Measurements from ENCODE around the gene COL23A1.

The COL23A1 gene

DNA sequence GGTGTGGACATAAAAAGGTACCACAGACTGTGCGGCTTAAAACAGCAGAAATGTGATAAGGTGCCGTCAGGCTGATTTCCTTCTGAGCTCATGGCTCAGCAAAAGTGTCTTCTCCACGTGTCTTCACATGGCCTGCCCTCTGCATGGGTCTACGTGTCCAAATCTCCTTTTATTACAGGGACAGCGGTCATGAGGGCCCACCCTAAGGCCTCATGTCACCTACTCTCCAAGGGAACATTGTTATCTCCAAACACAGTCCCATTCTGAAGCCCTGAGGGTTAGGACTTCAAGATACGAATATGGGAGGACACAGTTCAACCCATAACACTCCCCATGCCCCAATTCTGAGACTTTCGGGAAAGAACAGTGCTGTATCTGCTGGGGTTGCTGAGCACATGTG, 35.2 kb downstream of the COL23A1 start:
- no peak for DNase-seq (ENCODE audit: low read depth in 2 of 2)

DNA sequence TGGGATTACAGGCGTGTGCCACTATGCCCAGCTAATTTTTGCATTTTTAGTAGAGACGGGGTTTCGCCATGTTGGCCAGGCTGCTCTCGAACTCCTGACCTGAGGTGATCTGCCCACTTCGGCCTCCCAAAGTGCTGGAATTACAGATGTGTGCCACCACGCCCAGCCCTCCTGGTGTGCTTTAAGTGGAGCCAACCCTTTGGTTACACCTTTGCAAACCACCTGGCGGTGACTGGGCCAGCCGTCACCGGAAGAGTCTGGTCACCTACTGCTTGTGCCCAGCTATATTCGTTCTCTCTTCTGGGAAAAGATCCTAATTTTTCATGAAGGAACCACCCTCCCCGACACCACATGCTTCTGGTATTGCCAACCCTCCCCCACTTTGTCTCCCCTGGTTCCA, 35.9 kb downstream of the COL23A1 start:
- DNase-seq (ENCODE audit: low read depth in 2 of 2): no peak

DNA sequence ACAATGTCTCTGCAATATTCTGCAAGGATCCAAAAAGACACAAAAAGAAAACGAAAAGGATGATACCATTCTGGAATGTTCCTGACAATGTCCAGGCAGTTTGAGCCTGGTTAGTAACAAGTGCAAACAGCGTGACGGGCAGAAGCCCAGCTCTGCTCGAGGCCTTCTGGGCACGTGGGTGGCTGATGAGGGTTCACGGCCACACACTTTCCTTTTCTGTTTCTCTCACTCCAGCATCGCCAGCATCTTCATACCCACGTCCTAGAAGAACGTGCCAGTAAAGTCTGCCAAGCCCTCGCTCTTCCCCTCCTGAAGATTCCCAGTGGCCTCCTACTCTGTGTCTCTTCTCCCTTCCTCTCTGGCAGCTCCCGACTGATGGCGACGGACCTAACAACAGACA, 36.7 kb downstream of the COL23A1 start:
- DNase-seq (ENCODE audit: low read depth in 2 of 2): no peak

DNA sequence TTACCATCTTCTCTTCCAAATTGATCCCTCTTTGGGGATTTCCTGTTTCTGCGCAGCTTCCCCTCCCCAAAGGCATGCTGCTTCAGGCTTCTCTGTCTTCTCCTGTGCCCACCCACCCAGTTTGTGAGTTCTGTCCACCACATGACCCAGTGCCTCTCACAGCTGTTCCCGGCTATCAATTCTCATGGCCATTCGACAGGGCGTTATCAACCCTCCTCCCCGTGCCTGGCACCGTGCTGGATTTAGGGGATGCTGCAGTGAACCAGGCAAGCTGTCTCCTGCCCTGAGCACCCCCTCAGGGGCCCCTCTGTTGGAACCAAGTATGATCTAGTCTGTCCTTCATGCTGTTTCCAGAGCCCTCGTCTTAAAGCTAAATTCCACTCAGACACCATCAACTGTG, 38.7 kb downstream of the COL23A1 start:
- DNase-seq (ENCODE audit: low read depth in 2 of 2): no peak

DNA sequence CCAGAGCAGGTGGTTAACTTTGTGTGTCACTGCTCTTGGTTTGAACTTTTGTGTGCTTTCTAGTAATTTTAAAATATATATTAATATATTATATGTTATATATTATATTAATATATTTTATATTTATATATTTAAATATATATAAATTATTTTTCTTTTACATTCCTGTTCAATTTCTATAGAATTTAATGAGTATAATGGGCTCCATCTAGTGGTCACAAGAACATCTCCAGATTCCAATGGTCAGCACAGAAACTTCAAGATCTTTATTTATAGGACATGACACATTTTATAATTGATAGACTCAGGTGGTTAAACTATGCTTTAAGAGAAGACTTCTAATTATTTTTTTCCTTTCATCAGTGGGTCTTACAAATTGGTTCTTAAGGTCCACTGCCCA, 39.1 kb downstream of the COL23A1 start:
- no peak for DNase-seq (ENCODE audit: low read depth in 2 of 2)

DNA sequence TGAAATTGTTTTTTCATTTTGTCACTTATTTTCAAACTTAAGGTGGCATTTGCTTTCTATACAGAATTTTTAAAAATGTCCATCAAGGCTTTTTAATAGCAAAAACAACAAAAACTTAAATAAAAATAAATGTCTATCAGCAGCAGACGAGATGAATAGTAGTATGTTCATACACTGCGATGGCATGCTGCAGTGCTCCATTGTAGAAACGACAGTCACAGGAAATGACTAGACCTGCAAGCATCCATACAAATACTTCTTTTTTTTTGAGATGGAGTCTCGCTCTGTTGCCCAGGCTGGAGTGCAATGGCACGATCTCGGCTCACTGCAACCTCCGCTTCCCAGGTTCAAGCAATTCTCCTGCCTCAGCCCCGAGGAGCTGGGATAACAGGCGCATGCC, 41.4 kb downstream of the COL23A1 start:
- DNase-seq (ENCODE audit: low read depth in 2 of 2): no peak

DNA sequence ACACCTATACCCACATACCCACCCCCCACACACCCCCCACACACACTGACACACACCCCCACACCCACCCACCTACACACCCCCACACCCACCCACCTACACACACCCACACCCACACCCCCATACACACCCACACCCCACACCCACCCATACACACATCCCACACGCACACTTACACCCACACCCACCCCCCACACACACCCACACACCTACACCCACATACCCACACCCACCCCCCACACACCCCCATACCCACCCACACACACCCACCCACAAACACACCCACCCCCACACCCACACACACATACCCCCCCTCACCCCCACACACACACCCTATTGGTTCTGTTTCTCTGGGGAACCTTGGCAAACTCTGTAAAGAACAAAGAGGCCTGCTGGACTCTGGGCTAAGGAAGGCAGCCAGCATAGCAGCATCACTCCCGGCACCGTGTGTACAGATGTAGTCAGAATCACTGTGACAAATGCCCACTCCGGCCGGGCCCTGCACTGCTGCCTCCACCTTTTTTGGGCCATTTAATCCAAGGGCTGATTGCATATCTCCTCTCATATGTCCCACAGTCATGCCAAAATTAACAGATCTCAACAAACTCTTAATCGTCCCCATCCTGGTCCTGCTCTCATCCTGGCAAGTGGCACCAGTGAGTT, 42.3 kb downstream of the COL23A1 start:
- DNase-seq (ENCODE audit: low read depth in 2 of 2): no peak

DNA sequence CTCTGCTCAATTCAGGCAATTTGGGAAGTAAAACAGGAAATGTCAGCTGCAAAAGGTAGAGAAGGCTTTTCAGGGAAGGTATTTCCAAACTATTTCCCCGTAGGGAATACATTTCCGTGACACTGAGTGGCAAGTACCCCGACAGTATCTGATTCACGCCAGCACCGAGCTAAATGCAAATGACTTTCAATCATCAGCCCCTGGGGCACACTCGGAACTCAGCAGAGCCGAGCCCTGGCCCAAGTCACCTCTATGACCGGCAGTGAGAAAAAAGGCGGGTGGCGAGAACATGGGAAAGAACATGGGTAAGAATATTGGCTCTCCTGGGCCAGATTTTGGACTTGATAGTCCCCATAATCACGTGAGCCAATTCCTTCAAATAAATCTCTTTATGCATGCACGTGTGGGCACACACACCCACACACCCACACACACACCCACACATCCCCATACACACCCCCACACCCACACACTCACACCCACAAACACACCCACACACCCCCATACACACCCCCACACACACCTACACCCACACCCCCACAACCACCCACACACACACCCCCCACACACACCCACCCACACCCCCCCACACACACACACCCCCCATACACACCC, 43.0 kb downstream of the COL23A1 start:
- DNase-seq (ENCODE audit: low read depth in 2 of 2): no peak

DNA sequence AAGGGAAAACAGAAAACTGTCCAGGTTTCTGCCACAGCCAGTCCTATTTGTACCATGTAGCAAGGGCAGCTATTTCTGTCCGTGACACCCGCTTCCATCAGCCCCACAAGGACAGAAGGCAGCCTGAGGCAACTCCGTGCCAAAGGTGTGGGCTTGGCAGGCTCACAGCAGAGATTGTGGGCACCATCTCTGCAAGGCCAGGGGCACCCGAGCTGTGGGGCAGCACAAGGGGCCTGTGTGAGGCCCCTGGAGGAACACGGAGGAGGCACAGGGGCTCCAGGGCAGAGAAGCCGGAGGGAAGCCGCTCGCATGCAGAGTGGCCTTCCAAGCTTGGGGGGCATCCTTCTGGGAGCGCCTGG, 43.5 kb downstream of the COL23A1 start:
- no peak for DNase-seq (ENCODE audit: low read depth in 2 of 2)

DNA sequence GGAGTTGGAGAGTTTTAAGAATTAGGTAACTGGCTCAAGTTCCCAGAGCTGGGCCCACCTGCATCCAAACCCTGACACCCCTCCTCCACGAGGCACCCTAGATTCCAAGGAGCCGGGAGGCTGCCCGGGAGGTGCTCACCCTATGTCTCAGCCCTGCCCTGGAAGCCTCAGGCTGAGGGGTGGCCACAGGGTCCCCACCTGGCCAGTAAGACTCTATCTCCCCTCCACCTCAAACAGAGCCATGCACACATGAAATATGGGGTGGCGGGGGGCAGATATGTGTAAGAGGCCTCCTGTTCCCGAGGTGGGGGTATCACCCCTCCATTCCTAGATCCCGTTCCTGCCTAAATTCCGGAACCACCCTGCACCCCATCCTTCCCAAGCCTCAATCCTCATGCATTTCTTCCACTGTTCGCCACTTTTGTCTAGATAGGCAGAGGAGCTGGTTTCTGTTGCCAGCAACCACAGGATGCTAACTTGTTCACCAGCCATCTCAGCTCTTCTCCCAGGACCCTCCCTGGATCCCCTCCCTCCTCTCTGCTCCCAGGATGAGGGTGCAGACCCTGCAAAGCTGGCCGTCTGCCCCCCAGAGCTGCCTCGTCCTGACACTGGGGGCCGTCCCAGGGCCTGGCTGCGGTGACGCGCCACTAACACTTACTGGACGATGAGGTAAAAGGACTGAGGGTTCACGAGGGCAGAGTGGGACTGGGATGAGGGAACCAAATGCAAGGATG, 44.1 kb downstream of the COL23A1 start:
- no peak for DNase-seq (ENCODE audit: low read depth in 2 of 2)

DNA sequence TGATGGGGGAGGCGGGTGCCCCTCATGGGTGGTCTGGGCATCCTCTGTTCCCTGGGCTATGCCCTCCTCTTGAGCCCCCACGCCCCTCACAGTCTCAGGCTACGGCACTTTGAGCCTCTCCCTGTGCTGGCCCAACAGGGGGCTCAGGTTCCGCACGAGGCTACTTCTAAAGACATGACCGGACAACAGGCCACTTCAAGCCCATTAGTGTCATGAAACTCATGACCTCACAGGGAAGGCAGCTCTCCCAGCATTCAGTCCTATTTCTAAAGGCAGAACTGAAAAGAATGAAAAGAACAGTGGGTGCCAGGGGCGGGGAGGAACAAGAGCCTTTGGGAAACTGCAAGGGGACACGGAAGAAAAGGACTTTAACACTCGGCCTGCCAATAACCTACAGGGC, 45.0 kb downstream of the COL23A1 start:
- DNase-seq (ENCODE audit: low read depth in 2 of 2): no peak

DNA sequence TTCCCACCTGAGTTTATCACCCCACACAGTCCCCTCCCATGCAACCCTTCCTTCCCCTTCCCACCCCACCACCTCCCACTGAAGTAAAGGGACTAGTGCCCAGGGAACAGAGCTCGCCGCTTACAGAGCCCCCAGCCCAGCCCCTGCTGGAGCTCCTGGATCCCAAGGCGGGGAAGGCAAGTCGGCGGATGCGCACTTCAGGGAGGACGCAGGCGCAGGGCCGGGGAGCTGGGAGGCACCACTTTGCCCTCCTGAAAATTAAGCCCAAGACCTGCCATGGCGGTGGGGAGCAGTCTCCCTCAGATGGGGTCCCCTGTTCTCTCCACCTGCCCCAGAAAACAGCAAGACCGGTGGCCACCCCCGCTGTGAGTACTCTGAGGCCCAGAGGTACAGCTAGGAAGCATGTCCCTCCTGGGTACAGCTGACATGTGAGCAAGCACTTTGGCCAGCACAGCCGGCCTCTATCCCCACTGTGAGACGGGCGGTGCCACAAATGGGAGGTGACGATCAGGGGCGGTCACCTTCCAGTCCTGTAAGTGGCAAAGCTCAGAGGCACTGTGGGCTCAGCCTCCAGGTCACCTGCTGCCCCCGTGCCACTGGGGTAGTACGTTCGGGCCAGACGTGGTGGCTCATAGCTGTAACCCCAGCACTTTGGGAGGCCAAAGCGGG, 45.9 kb downstream of the COL23A1 start:
- DNase-seq (ENCODE audit: low read depth in 2 of 2): no peak

DNA sequence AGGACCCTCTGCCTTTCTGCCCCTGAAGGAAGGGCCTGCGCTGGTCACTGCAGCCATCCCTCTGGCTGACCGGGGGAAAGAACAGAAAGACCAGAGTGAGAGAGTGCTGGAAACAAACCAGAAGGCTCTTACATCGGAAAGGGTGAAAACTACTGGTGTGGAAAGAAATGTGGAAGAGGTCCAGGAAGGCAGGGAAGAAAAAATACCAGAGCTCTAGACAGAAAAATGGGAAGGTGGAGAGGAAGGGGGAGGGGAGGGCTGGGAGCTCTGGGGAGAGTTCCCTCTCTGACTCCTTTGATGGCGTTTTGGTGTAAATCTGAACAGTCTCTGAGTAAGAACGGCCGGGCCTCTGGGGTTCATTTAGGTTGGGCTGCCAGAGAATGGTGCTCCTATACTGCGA, 47.7 kb downstream of the COL23A1 start:
- DNase-seq (ENCODE audit: low read depth in 2 of 2): no peak

DNA sequence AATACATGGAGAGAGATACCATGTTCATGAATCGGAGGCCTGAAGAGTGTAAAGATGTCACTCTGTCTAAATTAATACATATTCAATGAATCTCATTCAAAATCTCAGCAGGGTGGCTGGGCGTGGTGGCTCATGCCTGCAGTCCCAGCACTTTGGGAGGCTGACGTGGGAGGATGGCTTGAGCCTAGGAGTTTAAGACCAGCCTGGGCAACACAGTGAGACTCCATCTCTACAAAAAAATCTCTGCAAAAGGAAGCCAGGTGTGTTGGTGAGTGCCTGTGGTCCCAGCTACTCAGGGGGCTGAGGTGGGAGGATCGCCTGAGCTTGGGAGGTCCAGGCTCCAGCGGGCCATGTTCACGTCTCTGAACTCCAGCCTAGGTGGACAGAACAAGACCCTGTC, 49.7 kb downstream of the COL23A1 start:
- no peak for DNase-seq (ENCODE audit: low read depth in 2 of 2)

DNA sequence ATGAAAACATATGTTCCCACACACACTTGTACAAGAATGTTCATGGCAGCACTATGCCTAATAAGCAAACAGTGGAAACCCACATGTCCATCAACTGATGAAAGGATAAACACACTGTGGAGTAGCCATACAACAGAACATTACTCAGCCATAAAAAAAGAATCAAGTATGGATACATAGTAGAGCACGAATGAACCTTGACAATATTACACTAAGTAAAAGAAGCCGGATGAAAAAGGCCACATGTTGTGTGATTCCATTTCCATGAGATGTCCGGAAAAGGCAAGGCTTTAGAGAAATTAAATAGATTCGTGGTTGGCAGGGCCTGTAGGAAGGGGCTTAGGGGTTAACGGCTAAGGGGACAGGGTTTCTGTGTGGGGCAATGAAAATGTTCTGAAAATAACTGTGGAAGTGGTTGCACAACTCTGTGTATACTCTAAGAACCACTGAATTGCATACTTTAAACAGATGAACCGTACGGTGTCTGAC, 51.4 kb downstream of the COL23A1 start:
- no peak for DNase-seq (ENCODE audit: low read depth in 2 of 2)

DNA sequence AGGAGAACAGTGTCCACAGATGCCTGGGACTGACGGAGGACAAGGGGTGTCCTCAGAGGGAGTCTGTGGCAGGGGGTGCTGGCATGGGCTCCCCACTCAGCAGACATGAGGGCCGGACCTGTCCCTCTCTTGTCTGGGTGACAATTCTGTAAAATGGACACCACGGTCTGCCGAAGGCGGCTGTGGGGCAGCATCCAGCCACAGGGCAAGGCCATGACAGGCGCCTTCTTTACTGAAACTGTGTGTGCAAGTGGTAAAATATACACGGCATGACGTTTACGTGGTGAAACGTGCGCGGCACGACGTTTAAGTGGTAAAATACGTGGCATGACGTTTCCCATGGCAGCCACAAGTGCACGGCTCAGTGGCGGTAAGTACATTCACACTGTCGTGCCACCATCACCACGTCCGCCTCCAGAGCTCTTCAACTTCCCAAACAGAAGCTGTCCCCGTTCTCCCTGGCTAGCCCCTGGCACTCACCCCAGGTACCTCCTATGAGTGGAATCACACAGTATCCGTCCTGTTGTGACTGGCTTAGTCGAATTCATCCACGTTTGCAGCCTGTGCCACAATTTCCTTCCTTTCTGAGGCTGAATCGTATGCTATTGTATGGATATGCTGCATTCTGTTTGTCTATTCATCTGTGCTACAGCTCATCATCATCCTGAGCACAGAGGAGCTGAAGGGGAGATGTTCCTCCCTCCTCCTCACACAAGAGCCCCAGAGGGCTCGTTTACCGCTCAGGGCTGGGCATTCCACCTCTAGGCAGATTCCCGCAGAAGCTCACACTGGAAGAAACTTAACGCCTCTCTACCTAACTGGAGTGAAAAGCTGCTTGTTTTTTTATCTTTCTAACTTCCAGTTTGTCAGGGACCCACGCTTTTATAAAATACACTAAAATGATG, 52.5 kb downstream of the COL23A1 start:
- no peak for DNase-seq (ENCODE audit: low read depth in 2 of 2)

DNA sequence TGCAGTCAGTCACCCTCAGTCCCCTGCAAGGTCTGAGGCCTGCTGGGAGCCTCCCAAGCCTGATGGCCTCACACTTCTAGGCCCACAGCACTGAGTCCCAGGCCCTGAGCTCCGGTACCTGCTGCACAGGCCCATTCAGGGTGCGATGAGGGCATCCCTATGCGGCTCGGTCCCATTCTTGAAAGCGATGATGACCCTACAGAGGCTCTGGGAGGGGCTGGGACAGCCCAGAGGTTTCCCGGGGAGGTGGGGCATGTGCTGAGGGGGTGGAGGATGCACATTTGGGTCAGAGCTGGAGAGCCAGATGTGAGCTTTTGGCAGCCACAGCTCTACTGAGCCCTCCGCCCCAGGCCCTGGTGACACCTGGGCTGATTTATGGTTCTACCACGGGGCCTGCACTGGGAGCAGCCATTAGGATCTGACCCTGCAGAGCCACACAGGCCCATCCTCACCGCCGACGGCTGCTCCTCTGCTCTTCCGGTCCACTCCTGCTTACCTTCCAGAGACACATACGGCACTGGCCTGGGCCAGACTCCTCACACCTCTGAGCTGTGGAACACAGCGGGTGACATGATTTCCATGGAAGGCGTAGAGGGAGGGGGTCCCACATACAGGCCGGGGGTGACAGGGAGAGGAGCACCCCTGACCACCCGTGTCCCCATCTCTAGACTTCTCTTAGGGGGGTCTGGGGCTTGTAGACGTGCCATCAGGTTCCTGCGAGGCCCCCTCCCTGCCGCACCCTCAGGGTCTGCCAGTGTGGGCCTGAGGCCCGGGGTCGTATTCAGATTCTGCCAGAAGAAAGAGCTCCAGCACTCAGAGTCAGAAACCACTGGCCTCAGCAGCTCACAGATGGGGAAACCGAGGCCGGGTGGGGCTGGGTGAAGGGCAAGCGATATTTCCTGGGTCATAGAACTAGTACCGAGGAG, 53.4 kb downstream of the COL23A1 start:
- no peak for DNase-seq (ENCODE audit: low read depth in 2 of 2)

DNA sequence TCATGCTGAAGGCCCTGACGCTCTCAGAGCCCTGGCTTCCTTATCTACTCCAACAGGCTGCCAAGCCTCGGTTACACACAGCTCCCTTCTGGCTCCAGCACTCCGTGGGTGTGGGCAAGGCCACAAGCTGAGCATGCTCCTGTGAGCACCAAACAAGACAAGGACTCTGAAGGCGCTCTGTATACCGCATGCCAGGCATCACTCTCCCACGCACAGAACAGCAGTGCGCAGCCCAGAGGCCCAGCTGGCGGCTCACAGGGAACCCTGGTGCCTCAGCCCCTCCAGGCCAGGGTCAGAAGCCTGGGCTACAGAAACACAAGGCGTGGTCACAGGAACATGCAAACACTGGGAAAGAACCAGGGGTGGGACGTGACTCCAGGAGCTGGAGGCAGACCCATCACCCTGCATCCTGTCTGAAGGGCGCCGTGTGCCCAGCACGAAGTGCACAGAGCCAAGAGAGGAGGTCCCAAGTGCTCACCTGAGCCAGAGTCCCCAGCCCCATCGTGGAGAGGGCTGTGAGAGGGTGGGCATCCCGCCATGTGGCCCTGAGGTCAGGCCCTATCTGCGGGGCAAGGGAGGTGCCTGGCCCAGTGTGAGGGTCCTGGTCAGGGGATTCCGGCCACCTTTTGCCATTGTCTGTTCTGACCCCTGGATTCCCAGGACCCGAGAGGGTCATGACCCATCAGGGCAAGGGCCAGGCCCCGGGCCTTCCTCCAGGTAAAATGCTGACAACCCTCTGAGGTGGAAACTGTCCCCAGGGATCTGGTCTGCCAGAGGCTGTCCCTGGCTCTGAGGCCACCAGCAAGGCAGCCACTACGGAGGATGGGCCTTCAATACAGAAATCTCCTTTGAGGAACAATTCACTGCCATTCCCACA, 54.7 kb downstream of the COL23A1 start:
- no peak for DNase-seq (ENCODE audit: low read depth in 2 of 2)

DNA sequence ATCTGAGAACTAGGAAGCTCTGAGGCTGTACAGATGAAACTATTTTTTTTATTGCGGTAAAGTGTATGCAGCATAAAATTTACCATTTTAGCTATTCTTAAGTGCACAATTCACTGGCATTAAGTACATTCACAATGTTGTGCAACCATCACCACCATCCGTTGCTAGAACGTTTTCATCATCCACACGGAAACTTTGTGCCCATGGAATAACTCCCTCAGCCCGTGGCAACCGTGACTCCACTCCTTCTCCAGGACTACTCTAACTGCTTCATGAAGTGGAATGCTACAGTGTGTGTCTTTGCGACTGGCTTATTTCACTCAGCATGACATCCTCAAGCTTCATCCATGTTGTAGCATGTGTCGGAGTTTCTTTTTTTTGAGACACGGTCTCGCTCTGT, 57.1 kb downstream of the COL23A1 start:
- no peak for DNase-seq (ENCODE audit: low read depth in 2 of 2)

DNA sequence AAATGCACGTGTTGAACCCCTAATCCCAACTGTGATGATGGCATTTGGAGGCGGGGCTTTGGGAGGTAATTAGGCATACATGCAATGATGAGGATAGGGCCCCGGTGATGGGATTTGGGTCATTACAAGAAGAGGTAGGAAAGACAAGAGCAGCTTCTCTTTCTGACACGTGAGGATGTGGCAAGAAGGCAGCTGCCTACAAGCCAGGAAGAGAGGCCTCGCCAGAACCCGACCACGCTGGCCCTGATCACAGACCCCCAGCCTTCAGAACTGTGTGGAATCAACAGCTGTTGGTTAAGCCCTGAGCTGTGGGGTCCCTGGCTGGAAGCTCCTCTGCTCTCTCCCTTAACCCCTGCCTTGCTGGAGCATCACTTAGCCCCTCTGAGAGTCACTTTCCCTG, 57.5 kb downstream of the COL23A1 start:
- DNase-seq (ENCODE audit: low read depth in 2 of 2): no peak
